Left ventricle myocardium inferior (tissue), 1 donor: ENCODE data around the gene FAM110D. TPM values are rescaled to one million over a fixed set of nuclear protein-coding genes. Genes with fewer than 3 reads are reported as not detected.

Experiments
- DNase-seq: peaks from one replicate; pipeline ENCODE4 v3.0.0-alpha.2; 2020
- H3K27ac ChIP-seq: fragments of 200-600 bp; replicated peaks from 2 replicates; pipeline ENCODE4 v1.8.0; 2021
- H3K27me3 ChIP-seq: fragments of 200-600 bp; 2 replicates; pipeline ENCODE4 v1.8.0; 2021; ENCODE audit warnings: low read depth
- H3K36me3 ChIP-seq: fragments of 200-600 bp; 2 replicates; pipeline ENCODE4 v1.8.0; 2021
- H3K4me1 ChIP-seq: fragments of 200-600 bp; 2 replicates; pipeline ENCODE4 v1.8.0; 2021
- H3K4me3 ChIP-seq: fragments of 200-600 bp; 2 replicates; pipeline ENCODE4 v1.8.0; 2021; ENCODE audit warnings: mild to moderate bottlenecking, moderate library complexity
- H3K9me3 ChIP-seq: fragments of 200-600 bp; replicated peaks from 2 replicates; pipeline ENCODE4 v1.8.0; 2021
- intact Hi-C: fragments of 100-400 bp; cut with micrococcal nuclease; formaldehyde crosslinking; loops from one replicate; pipeline ENCODE4 v1.11.0; 2022
- total RNA-seq: library from RNA; stranded (reverse); fragmentation: NEBNext Ultra II Directional; extraction: Animal tissue kit (Norgen Biotek cat#: 25700); gene quantifications from one replicate; pipeline ENCODE4 v1.2.1, GENCODE V29; 2021
- TF ChIP-seq, protein P1 (sequence below): fragments of 200-600 bp; IDR thresholded peaks from 2 replicates; pipeline ENCODE4 v1.8.0; 2021; ENCODE audit warnings: antibody characterized with exemption, mild to moderate bottlenecking, borderline replicate concordance
- donor health status: DM: no; HTN: yes; CAD: no; lungs with severe emphysema.

The FAM110D gene
- total RNA-seq, 1 donor from 2014 or later = 3.1 TPM

- Histone ChIP-seq H3K4me1 (peaks cover 56% of the 10 kb centered on the region), H3K36me3 (no peaks in the 10 kb centered on the region), H3K9me3 (no peaks in the 10 kb centered on the region), H3K27ac (peak overlapping the region; percentile 67), H3K4me3 (peak overlapping the region; percentile 62), H3K27me3 (no peaks in the 10 kb centered on the region)
- no peak for DNase-seq
- TF ChIP-seq, protein P1, sequence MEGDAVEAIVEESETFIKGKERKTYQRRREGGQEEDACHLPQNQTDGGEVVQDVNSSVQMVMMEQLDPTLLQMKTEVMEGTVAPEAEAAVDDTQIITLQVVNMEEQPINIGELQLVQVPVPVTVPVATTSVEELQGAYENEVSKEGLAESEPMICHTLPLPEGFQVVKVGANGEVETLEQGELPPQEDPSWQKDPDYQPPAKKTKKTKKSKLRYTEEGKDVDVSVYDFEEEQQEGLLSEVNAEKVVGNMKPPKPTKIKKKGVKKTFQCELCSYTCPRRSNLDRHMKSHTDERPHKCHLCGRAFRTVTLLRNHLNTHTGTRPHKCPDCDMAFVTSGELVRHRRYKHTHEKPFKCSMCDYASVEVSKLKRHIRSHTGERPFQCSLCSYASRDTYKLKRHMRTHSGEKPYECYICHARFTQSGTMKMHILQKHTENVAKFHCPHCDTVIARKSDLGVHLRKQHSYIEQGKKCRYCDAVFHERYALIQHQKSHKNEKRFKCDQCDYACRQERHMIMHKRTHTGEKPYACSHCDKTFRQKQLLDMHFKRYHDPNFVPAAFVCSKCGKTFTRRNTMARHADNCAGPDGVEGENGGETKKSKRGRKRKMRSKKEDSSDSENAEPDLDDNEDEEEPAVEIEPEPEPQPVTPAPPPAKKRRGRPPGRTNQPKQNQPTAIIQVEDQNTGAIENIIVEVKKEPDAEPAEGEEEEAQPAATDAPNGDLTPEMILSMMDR = no peak
- intact Hi-C loops = no loop called here
These were observed 4.8 kb downstream of the FAM110D start for GRCh38 chr1:26163684-26164035.

GRCh38 chr1:26164036-26164860 is 5.4 kb downstream of the FAM110D start:
- Histone ChIP-seq H3K36me3 (no peaks in the 10 kb centered on the region), H3K4me3 (peak overlapping the region; percentile 62), H3K4me1 (peaks cover 56% of the 10 kb centered on the region), H3K27me3 (no peaks in the 10 kb centered on the region), H3K27ac (peak overlapping the region; percentile 67), H3K9me3 (no peaks in the 10 kb centered on the region)
- TF ChIP-seq, protein P1 = peak; percentile 86
- peak; percentile 45 for DNase-seq
- intact Hi-C loops = no loop called here

DNA sequence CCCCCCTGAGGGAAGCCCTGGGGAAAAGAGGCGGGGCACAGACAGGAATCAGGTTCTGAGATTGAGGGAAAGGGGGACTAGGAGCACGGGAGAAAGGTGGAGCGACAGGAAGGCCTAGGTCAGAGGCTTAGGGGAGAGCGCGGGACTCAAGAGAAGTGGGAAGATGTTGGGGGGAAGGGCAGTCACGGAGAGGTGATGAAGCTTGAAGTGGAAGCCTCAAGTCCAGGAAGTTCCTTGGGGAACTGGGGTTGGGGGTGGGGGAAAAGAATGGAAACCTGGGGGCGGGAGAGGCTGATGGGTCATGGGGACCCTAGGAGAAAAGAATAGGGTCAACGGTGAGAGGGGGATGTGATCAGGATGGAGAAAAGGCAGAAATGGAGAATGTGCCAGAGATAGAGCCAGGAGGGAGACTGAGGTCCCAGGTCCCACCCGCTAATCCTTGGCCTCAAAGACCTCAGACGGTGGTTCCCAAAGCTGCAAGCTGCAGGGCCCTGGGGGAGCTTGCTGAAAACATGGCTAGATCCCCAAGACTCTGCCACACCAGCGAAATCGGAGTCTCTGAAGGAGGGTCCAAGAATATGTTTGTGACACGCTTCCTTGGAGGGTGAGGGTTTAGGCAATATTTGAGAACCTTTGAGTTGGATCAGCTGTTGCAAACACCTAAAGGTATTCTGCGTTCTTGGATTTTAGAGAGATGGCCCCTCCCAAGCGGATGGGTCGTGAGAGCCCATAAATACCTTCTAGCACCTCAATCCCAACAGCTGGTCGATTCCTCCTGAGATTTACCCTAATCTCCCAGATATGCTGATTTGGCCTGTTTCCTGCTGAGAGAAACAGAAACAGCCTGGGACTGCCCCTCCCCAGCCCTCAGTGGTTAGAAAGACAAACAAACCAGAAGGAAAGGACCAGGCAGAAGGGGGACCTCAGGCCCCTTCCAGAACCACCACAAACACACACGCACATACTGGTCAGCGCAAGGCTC is 6.3 kb downstream of the FAM110D start:
- Histone ChIP-seq H3K27me3 (no peaks in the 10 kb centered on the region), H3K27ac (peak overlapping the region; percentile 67), H3K4me1 (peaks cover 55% of the 10 kb centered on the region), H3K4me3 (peak overlapping the region; percentile 62), H3K9me3 (no peaks in the 10 kb centered on the region), H3K36me3 (no peaks in the 10 kb centered on the region)
- intact Hi-C loops = no loop called here
- TF ChIP-seq, protein P1 = no peak
- DNase-seq = no peak

- no peak overlapping the region for H3K4me3 ChIP-seq
- no peaks in the 10 kb centered on the region for H3K27me3 ChIP-seq
- no peaks in the 10 kb centered on the region for H3K9me3 ChIP-seq
- TF ChIP-seq, protein P1 = no peak
- H3K36me3 ChIP-seq = no peaks in the 10 kb centered on the region
- no peak overlapping the region for H3K27ac ChIP-seq
- intact Hi-C loops = no loop called here
- DNase-seq = no peak
- peaks cover 57% of the 10 kb centered on the region for H3K4me1 ChIP-seq
These were observed 7.9 kb downstream of the FAM110D start for GRCh38 chr1:26166719-26167281.
